Activated CD4-positive, alpha-beta T cell treated with anti-CD3 and anti-CD28 coated beads, Interleukin-2, amount 50 U/mL, for 48 hours (primary cell): ENCODE measurements around the gene UTRN.
A peak's percentile ranks its signal among the peaks of the same experiment; 100 is the strongest.

Experiments
- DNase-seq, 2 experiments: peaks; one replicate each; pipeline ENCODE4 v3.0.0-alpha.2; 2020

Gene UTRN

GRCh38 chr6:144283646-144284477, 1.3 kb upstream of the UTRN start:
- DNase-seq: no peak

GRCh38 chr6:144284478-144284782, 705 bp upstream of the UTRN start:
- DNase-seq: no peak

- peak in 1 of 2 experiments; percentile 26 for DNase-seq
Observed at GRCh38 chr6:144285548-144285797, 338 bp downstream of the UTRN start.

- peak; percentile 46 to 52 for DNase-seq
Observed at GRCh38 chr6:144285798-144286502, 815 bp downstream of the UTRN start.

GRCh38 chr6:144286503-144287393, 1.6 kb downstream of the UTRN start:
- DNase-seq: peak; percentile 17 to 33

GRCh38 chr6:144289006-144289405, 3.9 kb downstream of the UTRN start:
- DNase-seq: no peak

GRCh38 chr6:144292372-144292771, 7.2 kb downstream of the UTRN start:
- DNase-seq: no peak

- no peak for DNase-seq
Observed at GRCh38 chr6:144294016-144294415, 8.9 kb downstream of the UTRN start.

GRCh38 chr6:144295211-144295610, 10.1 kb downstream of the UTRN start:
- DNase-seq: no peak

- DNase-seq: no peak
Observed at GRCh38 chr6:144295981-144296767, 11.0 kb downstream of the UTRN start.

- DNase-seq: no peak
Observed at GRCh38 chr6:144296973-144297372, 11.8 kb downstream of the UTRN start.

- DNase-seq: no peak
Observed at GRCh38 chr6:144297511-144298100, 12.5 kb downstream of the UTRN start.

- DNase-seq: no peak
Observed at GRCh38 chr6:144298194-144298593, 13.1 kb downstream of the UTRN start.

- no peak for DNase-seq
Observed at GRCh38 chr6:144298916-144299315, 13.8 kb downstream of the UTRN start.

- DNase-seq: no peak
Observed at GRCh38 chr6:144302701-144303372, 17.7 kb downstream of the UTRN start.

- DNase-seq: no peak
Observed at GRCh38 chr6:144304223-144304848, 19.2 kb downstream of the UTRN start.

GRCh38 chr6:144305567-144305966, 20.4 kb downstream of the UTRN start:
- no peak for DNase-seq

- DNase-seq: peak; percentile 11 to 16
Observed at GRCh38 chr6:144305985-144306384, 20.9 kb downstream of the UTRN start.

GRCh38 chr6:144307880-144308279, 22.7 kb downstream of the UTRN start:
- no peak for DNase-seq

GRCh38 chr6:144310765-144311164, 25.6 kb downstream of the UTRN start:
- peak; percentile 11 to 38 for DNase-seq

- no peak for DNase-seq
Observed at GRCh38 chr6:144311361-144311760, 26.2 kb downstream of the UTRN start.
